Activated CD8-positive, alpha-beta memory T cell treated with anti-CD3 and anti-CD28 coated beads for 48 hours (primary cell): ENCODE data around the gene KRT6C.

Experiments used
- DNase-seq, 3 experiments: peaks; one replicate each; pipeline ENCODE4 v3.0.0-alpha.2; 2020; ENCODE audit warnings: low read depth in 2 of 3, low spot score in 2 of 3

Gene KRT6C

GRCh38 chr12:52436000-52436827, 37.4 kb downstream of the KRT6C start:
- no peak for DNase-seq

- DNase-seq = no peak
Observed at GRCh38 chr12:52435659-52435999, 38.0 kb downstream of the KRT6C start.

GRCh38 chr12:52434760-52435530, 38.7 kb downstream of the KRT6C start:
- DNase-seq = no peak

- no peak for DNase-seq
Observed at GRCh38 chr12:52434081-52434733, 39.4 kb downstream of the KRT6C start, which contains the start of gene KRT75. KRT75 (minus strand) TSS chr12:52434371; CDS start chr12:52434304, 67 bp downstream.

GRCh38 chr12:52433501-52434080, 40.0 kb downstream of the KRT6C start:
- DNase-seq = no peak

GRCh38 chr12:52432559-52433207, 40.9 kb downstream of the KRT6C start:
- no peak for DNase-seq

- no peak for DNase-seq
Observed at GRCh38 chr12:52428121-52428520, 45.5 kb downstream of the KRT6C start.

GRCh38 chr12:52427083-52427482, 46.5 kb downstream of the KRT6C start:
- DNase-seq = no peak

GRCh38 chr12:52426034-52426433, 47.6 kb downstream of the KRT6C start:
- DNase-seq = no peak

GRCh38 chr12:52425466-52425865, 48.1 kb downstream of the KRT6C start:
- DNase-seq = no peak

- DNase-seq = no peak
Observed at GRCh38 chr12:52423661-52424500, 49.7 kb downstream of the KRT6C start.

GRCh38 chr12:52423035-52423434, 50.6 kb downstream of the KRT6C start:
- no peak for DNase-seq

- no peak for DNase-seq
Observed at GRCh38 chr12:52419656-52420055, 53.9 kb downstream of the KRT6C start.

- no peak for DNase-seq
Observed at GRCh38 chr12:52418576-52419110, 55.0 kb downstream of the KRT6C start.
